ENCODE measurements around the gene GNAS-AS1.

The GNAS-AS1 gene

GRCh38 chr20:58854638-58855471 lies 4.2 kb upstream of the GNAS-AS1 start:
- DNase-seq = no peak

GRCh38 chr20:58853976-58854637 lies 3.4 kb upstream of the GNAS-AS1 start:
- DNase-seq = no peak

- DNase-seq = no peak
Measured at GRCh38 chr20:58853466-58853865, 2.8 kb upstream of the GNAS-AS1 start.

- peak; percentile 63 to 75 for DNase-seq
Measured at GRCh38 chr20:58852543-58853271, 2.0 kb upstream of the GNAS-AS1 start, which contains the start of gene GNAS. Gene GNAS, plus strand, starts transcription at chr20:58852716.

GRCh38 chr20:58851969-58852458 lies 1.3 kb upstream of the GNAS-AS1 start:
- DNase-seq = no peak

GRCh38 chr20:58851221-58851968 lies 693 bp upstream of the GNAS-AS1 start:
- DNase-seq = no peak

GRCh38 chr20:58847463-58847862 lies 3.2 kb downstream of the GNAS-AS1 start:
- no peak for DNase-seq

- DNase-seq = no peak
Measured at GRCh38 chr20:58845706-58846105, 5.0 kb downstream of the GNAS-AS1 start.

GRCh38 chr20:58843128-58843556 lies 7.6 kb downstream of the GNAS-AS1 start:
- DNase-seq = no peak

- DNase-seq = no peak
Measured at GRCh38 chr20:58842276-58842675, 8.4 kb downstream of the GNAS-AS1 start.

- no peak for DNase-seq
Measured at GRCh38 chr20:58841539-58842264, 9.0 kb downstream of the GNAS-AS1 start.

GRCh38 chr20:58840816-58841538 lies 9.7 kb downstream of the GNAS-AS1 start:
- DNase-seq = no peak

- DNase-seq = no peak
Measured at GRCh38 chr20:58839991-58840747, 10.5 kb downstream of the GNAS-AS1 start.

GRCh38 chr20:58839474-58839874 lies 11.2 kb downstream of the GNAS-AS1 start:
- peak; percentile 51 to 58 for DNase-seq

- DNase-seq = no peak
Measured at GRCh38 chr20:58838174-58838573, 12.5 kb downstream of the GNAS-AS1 start.

GRCh38 chr20:58837717-58838116 lies 13.0 kb downstream of the GNAS-AS1 start:
- no peak for DNase-seq

- DNase-seq = no peak
Measured at GRCh38 chr20:58836616-58837204, 14.0 kb downstream of the GNAS-AS1 start.

GRCh38 chr20:58835231-58835630 lies 15.5 kb downstream of the GNAS-AS1 start:
- no peak for DNase-seq

- no peak for DNase-seq
Measured at GRCh38 chr20:58833921-58834320, 16.8 kb downstream of the GNAS-AS1 start.

- DNase-seq = no peak
Measured at GRCh38 chr20:58832457-58832856, 18.2 kb downstream of the GNAS-AS1 start.
